Stomach (tissue), 9 donors: ENCODE measurements around the gene SMAP2. TPM values are rescaled to one million over a fixed set of nuclear protein-coding genes. Genes with fewer than 3 reads are reported as not detected.

Source experiments
- DNase-seq, 2 donors: peaks; one replicate each; pipeline versions ENCODE4 v3.0.0 to v3.0.0-alpha.2; 2013 to 2019
- H3K27ac ChIP-seq, 5 donors: fragments of 200-600 bp in 4 of 5; sonication (generic) in 4 of 5; one replicate each; pipeline ENCODE4 v1.5.1; 2013 to 2019; ENCODE audit warnings: mild to moderate bottlenecking in 1 of 5, moderate library complexity in 1 of 5
- H3K27me3 ChIP-seq, 3 donors: fragments of 200-600 bp; sonication (generic); one replicate each; pipeline ENCODE4 v1.5.1; 2017 to 2019; ENCODE audit warnings: mixed run types in 1 of 3
- H3K36me3 ChIP-seq, 4 donors: fragments of 200-600 bp; sonication (generic); 1 replicate in 3 of 4; 2 replicates in 1 of 4; pipeline ENCODE4 v1.5.1; 2016 to 2019
- H3K4me1 ChIP-seq, 4 donors: fragments of 200-600 bp; sonication (generic); one replicate each; pipeline ENCODE4 v1.5.1; 2016 to 2019
- H3K4me3 ChIP-seq, 4 donors: fragments of 200-600 bp; sonication (generic) in 3 of 4; one replicate each; pipeline ENCODE4 v1.5.1; 2016 to 2019; ENCODE audit warnings: mild to moderate bottlenecking in 1 of 4
- H3K9me3 ChIP-seq, 4 donors: fragments of 200-600 bp; sonication (generic); one replicate each; pipeline ENCODE4 v1.5.1; 2016 to 2019
- EP300 ChIP-seq: sonication (generic); formaldehyde crosslinking; IDR thresholded peaks from one replicate; pipeline ENCODE4 v1.6.1; 2017; ENCODE audit warnings: antibody characterized with exemption
- POLR2A ChIP-seq, 4 donors: fragments of 450-650 bp; IDR thresholded peaks; one replicate each; pipeline ENCODE4 v1.6.1; 2016; ENCODE audit warnings: antibody characterized with exemption in 4 of 4, control low read depth in 2 of 4, mild to moderate bottlenecking in 1 of 4, moderate library complexity in 1 of 4
- POLR2AphosphoS5 ChIP-seq, 3 donors: sonication (generic); formaldehyde crosslinking; IDR thresholded peaks; one replicate each; pipeline ENCODE4 v1.6.1; 2016; ENCODE audit warnings: antibody characterized with exemption in 3 of 3
- WGBS, 5 donors: extraction: QIAGEN DNeasy Blood & Tissue Kit in 3 of 5; methylation state at CpG; one replicate each; pipeline versions ENCODE4 v1.1.5 to v1.1.7; 2013 to 2018; 5-methylcytosine and 5-hydroxymethylcytosine counted together
- intact Hi-C: fragments of 100-400 bp; cut with DNase I; formaldehyde crosslinking; loops from one replicate; pipeline ENCODE4 v1.15.1; 2023; ENCODE audit warnings: low total_unique reads
- polyA plus RNA-seq, 3 donors: library from polyadenylated mRNA; stranded (reverse); fragments of 200-250 nt; gene quantifications; one replicate each; pipeline ENCODE4 v1.2.3, GENCODE V29; 2013
- total RNA-seq, 5 donors: library from RNA; depleted of rRNA; stranded (reverse); fragments of >200 nt; gene quantifications; one replicate each; pipeline versions ENCODE4 v1.1.0 to v1.2.3, GENCODE V29; 2014 to 2016
- TF ChIP-seq, protein P1 (sequence below), 7 experiments: fragments of 450-650 bp in 4 of 7; fragments of 200-600 bp in 3 of 7; sonication (generic) in 3 of 7; IDR thresholded peaks; one replicate each; pipeline ENCODE4 v1.5.1; 2016 to 2019; ENCODE audit warnings: antibody characterized with exemption in 7 of 7, control low read depth in 2 of 7, mild to moderate bottlenecking in 1 of 7
- donor health status: healthy with polysubstance abuse.
- donor health status: Bipolar disorder and iron deficiency.
- donor health status: healthy.

SMAP2 gene
- total and polyA plus RNA-seq, 8 donors: 21.6 to 58.0 (median 31.8) TPM

- intact Hi-C loops: no loop called here
- 90 to 98% (median 94%) methylated on average over 3 of the region's 3 CpGs for WGBS, 5 donors
- no peak overlapping the region for H3K27ac ChIP-seq
- H3K9me3 ChIP-seq: peaks cover 0 to 9% (median 4%) of the 10 kb centered on the region in 4 donors
- DNase-seq: no peak
- no peaks in the 10 kb centered on the region for H3K36me3 ChIP-seq
- H3K27me3 ChIP-seq: no peaks in the 10 kb centered on the region
- no peak for TF ChIP-seq POLR2A (IDR thresholded peaks at IDR 0.05)
- TF ChIP-seq, protein P1, sequence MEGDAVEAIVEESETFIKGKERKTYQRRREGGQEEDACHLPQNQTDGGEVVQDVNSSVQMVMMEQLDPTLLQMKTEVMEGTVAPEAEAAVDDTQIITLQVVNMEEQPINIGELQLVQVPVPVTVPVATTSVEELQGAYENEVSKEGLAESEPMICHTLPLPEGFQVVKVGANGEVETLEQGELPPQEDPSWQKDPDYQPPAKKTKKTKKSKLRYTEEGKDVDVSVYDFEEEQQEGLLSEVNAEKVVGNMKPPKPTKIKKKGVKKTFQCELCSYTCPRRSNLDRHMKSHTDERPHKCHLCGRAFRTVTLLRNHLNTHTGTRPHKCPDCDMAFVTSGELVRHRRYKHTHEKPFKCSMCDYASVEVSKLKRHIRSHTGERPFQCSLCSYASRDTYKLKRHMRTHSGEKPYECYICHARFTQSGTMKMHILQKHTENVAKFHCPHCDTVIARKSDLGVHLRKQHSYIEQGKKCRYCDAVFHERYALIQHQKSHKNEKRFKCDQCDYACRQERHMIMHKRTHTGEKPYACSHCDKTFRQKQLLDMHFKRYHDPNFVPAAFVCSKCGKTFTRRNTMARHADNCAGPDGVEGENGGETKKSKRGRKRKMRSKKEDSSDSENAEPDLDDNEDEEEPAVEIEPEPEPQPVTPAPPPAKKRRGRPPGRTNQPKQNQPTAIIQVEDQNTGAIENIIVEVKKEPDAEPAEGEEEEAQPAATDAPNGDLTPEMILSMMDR (IDR thresholded peaks at IDR 0.05): no peak
- TF ChIP-seq EP300: no peak
- TF ChIP-seq POLR2AphosphoS5 (IDR thresholded peaks at IDR 0.05): no peak
- no peaks in the 10 kb centered on the region for H3K4me1 ChIP-seq
- no peak overlapping the region for H3K4me3 ChIP-seq
These were observed 20.4 kb upstream of the SMAP2 start for GRCh38 chr1:40353082-40353481.

GRCh38 chr1:40357625-40358024 lies 15.9 kb upstream of the SMAP2 start:
- no peaks in the 10 kb centered on the region for H3K27me3 ChIP-seq
- intact Hi-C loops: no loop called here
- H3K4me1 ChIP-seq: no peaks in the 10 kb centered on the region
- H3K9me3 ChIP-seq: peaks cover 0 to 21% (median 6%) of the 10 kb centered on the region in 4 donors
- TF ChIP-seq EP300 (no peak), POLR2AphosphoS5 (IDR thresholded peaks at IDR 0.05) (no peak), POLR2A (IDR thresholded peaks at IDR 0.05) (no peak)
- TF ChIP-seq, protein P1 (IDR thresholded peaks at IDR 0.05): no peak
- no peaks in the 10 kb centered on the region for H3K36me3 ChIP-seq
- no peak for DNase-seq
- no peak overlapping the region for H3K27ac ChIP-seq
- H3K4me3 ChIP-seq: no peak overlapping the region

DNA sequence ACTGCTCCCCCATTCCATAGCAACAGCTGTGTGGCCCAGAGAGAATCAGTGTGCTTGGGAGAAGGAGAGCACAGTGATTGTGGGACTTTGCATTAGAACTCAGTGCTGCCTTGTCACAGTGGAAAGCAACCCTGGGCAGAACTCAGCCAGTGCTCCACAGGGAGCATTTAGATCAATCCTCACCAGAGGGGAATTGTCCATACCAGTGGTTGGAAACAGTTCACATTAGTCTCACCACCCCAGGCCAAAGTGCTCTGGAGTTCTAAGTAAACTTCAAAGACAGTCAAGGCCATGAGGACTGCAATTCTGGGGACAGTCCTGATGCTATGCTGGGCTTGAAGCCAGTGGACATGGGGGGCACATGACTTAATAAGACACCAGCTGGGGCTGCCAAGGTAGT lies 12.9 kb upstream of the SMAP2 start:
- Histone ChIP-seq H3K27ac (no peak overlapping the region), H3K9me3 (peaks cover 0 to 21% (median 6%) of the 10 kb centered on the region in 4 donors), H3K27me3 (peaks cover 0 to 8% (median 0%) of the 10 kb centered on the region in 3 donors), H3K4me3 (no peak overlapping the region), H3K4me1 (no peaks in the 10 kb centered on the region), H3K36me3 (no peaks in the 10 kb centered on the region)
- intact Hi-C loops: no loop called here
- no peak for DNase-seq
- TF ChIP-seq EP300 (no peak), POLR2AphosphoS5 (IDR thresholded peaks at IDR 0.05) (no peak), POLR2A (IDR thresholded peaks at IDR 0.05) (no peak)
- TF ChIP-seq, protein P1 (IDR thresholded peaks at IDR 0.05): no peak

- TF ChIP-seq, protein P1 (IDR thresholded peaks at IDR 0.05): no peak
- TF ChIP-seq EP300: no peak
- no peak for TF ChIP-seq POLR2AphosphoS5 (IDR thresholded peaks at IDR 0.05)
- TF ChIP-seq POLR2A (IDR thresholded peaks at IDR 0.05): no peak
- H3K4me3 ChIP-seq: no peak overlapping the region
- peaks cover 0 to 8% (median 0%) of the 10 kb centered on the region in 3 donors for H3K27me3 ChIP-seq
- H3K27ac ChIP-seq: no peak overlapping the region
- intact Hi-C loops: no loop called here
- no peaks in the 10 kb centered on the region for H3K4me1 ChIP-seq
- no peaks in the 10 kb centered on the region for H3K36me3 ChIP-seq
- no peak for DNase-seq
- WGBS, 5 donors: 50 to 96% (median 88%) methylated on average over 1 of the region's 1 CpG
- H3K9me3 ChIP-seq: peaks cover 0 to 21% (median 6%) of the 10 kb centered on the region in 4 donors
These were observed 12.3 kb upstream of the SMAP2 start for GRCh38 chr1:40361201-40361600.
